Measurements from ENCODE around the gene SPAG9.

DNA sequence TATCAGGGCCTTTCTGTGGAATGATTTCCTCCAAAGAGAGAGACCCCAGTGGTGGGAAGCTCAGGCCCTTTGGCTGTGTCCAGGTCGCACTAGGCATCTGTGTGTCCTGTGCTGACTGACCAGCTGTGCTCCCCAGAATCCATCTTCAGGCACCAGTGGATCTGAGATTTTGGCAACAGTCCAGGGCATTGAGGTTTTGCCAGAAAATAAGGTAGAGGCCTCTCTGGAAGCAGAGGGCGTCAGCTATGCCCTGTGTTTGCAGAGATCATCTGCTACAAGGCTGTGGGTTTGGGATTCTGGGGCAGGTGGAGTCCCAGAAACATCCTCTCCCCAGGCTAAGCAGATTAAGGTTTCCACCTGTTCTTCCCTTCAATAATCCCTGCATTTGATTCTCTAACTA, 197.1 kb downstream of the SPAG9 start:
- TF ChIP-seq GLI4 (tag by site-specific recombination; IDR thresholded peaks at IDR 0.05) (no peak), ZNF274 (IDR thresholded peaks at IDR 0.05; ENCODE audit: low read length) (no peak), ZNF274 (tag by site-specific recombination; IDR thresholded peaks at IDR 0.05; ENCODE audit: borderline replicate concordance) (no peak), ZSCAN23 (tag by site-specific recombination; IDR thresholded peaks at IDR 0.05) (no peak), ZNF423 (tag by site-specific recombination; IDR thresholded peaks at IDR 0.05) (no peak)
- TF ChIP-seq, protein P1, sequence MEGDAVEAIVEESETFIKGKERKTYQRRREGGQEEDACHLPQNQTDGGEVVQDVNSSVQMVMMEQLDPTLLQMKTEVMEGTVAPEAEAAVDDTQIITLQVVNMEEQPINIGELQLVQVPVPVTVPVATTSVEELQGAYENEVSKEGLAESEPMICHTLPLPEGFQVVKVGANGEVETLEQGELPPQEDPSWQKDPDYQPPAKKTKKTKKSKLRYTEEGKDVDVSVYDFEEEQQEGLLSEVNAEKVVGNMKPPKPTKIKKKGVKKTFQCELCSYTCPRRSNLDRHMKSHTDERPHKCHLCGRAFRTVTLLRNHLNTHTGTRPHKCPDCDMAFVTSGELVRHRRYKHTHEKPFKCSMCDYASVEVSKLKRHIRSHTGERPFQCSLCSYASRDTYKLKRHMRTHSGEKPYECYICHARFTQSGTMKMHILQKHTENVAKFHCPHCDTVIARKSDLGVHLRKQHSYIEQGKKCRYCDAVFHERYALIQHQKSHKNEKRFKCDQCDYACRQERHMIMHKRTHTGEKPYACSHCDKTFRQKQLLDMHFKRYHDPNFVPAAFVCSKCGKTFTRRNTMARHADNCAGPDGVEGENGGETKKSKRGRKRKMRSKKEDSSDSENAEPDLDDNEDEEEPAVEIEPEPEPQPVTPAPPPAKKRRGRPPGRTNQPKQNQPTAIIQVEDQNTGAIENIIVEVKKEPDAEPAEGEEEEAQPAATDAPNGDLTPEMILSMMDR (tag by site-specific recombination; IDR thresholded peaks at IDR 0.05), result no peak
- TF ChIP-seq, protein P2, sequence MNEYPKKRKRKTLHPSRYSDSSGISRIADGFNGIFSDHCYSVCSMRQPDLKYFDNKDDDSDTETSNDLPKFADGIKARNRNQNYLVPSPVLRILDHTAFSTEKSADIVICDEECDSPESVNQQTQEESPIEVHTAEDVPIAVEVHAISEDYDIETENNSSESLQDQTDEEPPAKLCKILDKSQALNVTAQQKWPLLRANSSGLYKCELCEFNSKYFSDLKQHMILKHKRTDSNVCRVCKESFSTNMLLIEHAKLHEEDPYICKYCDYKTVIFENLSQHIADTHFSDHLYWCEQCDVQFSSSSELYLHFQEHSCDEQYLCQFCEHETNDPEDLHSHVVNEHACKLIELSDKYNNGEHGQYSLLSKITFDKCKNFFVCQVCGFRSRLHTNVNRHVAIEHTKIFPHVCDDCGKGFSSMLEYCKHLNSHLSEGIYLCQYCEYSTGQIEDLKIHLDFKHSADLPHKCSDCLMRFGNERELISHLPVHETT (tag by site-specific recombination; IDR thresholded peaks at IDR 0.05), result no peak
- TF ChIP-seq, protein P3, sequence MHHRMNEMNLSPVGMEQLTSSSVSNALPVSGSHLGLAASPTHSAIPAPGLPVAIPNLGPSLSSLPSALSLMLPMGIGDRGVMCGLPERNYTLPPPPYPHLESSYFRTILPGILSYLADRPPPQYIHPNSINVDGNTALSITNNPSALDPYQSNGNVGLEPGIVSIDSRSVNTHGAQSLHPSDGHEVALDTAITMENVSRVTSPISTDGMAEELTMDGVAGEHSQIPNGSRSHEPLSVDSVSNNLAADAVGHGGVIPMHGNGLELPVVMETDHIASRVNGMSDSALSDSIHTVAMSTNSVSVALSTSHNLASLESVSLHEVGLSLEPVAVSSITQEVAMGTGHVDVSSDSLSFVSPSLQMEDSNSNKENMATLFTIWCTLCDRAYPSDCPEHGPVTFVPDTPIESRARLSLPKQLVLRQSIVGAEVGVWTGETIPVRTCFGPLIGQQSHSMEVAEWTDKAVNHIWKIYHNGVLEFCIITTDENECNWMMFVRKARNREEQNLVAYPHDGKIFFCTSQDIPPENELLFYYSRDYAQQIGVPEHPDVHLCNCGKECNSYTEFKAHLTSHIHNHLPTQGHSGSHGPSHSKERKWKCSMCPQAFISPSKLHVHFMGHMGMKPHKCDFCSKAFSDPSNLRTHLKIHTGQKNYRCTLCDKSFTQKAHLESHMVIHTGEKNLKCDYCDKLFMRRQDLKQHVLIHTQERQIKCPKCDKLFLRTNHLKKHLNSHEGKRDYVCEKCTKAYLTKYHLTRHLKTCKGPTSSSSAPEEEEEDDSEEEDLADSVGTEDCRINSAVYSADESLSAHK (tag by site-specific recombination; IDR thresholded peaks at IDR 0.05), result no peak
